AG20443 (cell line): ENCODE results near the gene SRCAP.
"Not testable (repeated sequence)": the region's sequence is repeated elsewhere in the genome, so short reads cannot be mapped to it uniquely, and the experiment has no call there.

Source experiments
- DNase-seq: peaks from one replicate; pipeline ENCODE4 v3.0.0; 2012; ENCODE audit warnings: low spot score, mixed read lengths

Gene SRCAP

GRCh38 chr16:30698139-30698815 lies 694 bp upstream of the SRCAP start:
- peak; percentile 100 for DNase-seq

- DNase-seq, result no peak
Measured at GRCh38 chr16:30699615-30700099, 686 bp downstream of the SRCAP start.

GRCh38 chr16:30700491-30700890 lies 1.5 kb downstream of the SRCAP start:
- DNase-seq, result no peak

- no peak for DNase-seq
Measured at GRCh38 chr16:30700971-30701370, 2.0 kb downstream of the SRCAP start.

- DNase-seq, result not testable (repeated sequence)
Measured at GRCh38 chr16:30703071-30703470, 4.1 kb downstream of the SRCAP start.

GRCh38 chr16:30703971-30704370 lies 5.0 kb downstream of the SRCAP start:
- no peak for DNase-seq

GRCh38 chr16:30706046-30706445 lies 7.1 kb downstream of the SRCAP start:
- no peak for DNase-seq

- DNase-seq, result no peak
Measured at GRCh38 chr16:30710971-30711370, 12.0 kb downstream of the SRCAP start.

GRCh38 chr16:30711712-30712111 lies 12.7 kb downstream of the SRCAP start:
- no peak for DNase-seq

GRCh38 chr16:30715750-30716445 lies 16.9 kb downstream of the SRCAP start:
- DNase-seq, result no peak

GRCh38 chr16:30720086-30720485 lies 21.1 kb downstream of the SRCAP start:
- no peak for DNase-seq

- no peak for DNase-seq
Measured at GRCh38 chr16:30720694-30721093, 21.7 kb downstream of the SRCAP start.

- DNase-seq, result no peak
Measured at GRCh38 chr16:30721167-30721566, 22.2 kb downstream of the SRCAP start.

- DNase-seq, result no peak
Measured at GRCh38 chr16:30721606-30722005, 22.6 kb downstream of the SRCAP start.

- DNase-seq, result no peak
Measured at GRCh38 chr16:30722443-30722842, 23.5 kb downstream of the SRCAP start.

- no peak for DNase-seq
Measured at GRCh38 chr16:30722916-30723315, 23.9 kb downstream of the SRCAP start.

GRCh38 chr16:30723725-30724355 lies 24.9 kb downstream of the SRCAP start:
- no peak for DNase-seq

GRCh38 chr16:30724641-30725417 lies 25.9 kb downstream of the SRCAP start:
- peak; percentile 38 for DNase-seq

GRCh38 chr16:30725418-30725792 lies 26.4 kb downstream of the SRCAP start:
- DNase-seq, result no peak

- DNase-seq, result no peak
Measured at GRCh38 chr16:30728321-30728720, 29.4 kb downstream of the SRCAP start.

GRCh38 chr16:30728899-30729672 lies 30.1 kb downstream of the SRCAP start:
- DNase-seq, result no peak

- DNase-seq, result no peak
Measured at GRCh38 chr16:30731411-30731810, 32.4 kb downstream of the SRCAP start.
